Activated CD4-positive, alpha-beta memory T cell treated with anti-CD3 and anti-CD28 coated beads, Interleukin-2, amount 10 ng/mL, durations not matched to agents 7 days and 5 days (primary cell): Measurements from ENCODE around the gene DLX1. TPM values are rescaled to one million over a fixed set of nuclear protein-coding genes. Genes with fewer than 3 reads are reported as not detected.

Source experiments
- CTCF ChIA-PET: fragments of 350-600 bp; sonication (Branson Sonifier 250); formaldehyde crosslinking; loops from one replicate; lab custom pipeline; 2021; ENCODE audit warnings: antibody characterized with exemption, inconsistent platforms; lab: Charles Lee
- POLR2A ChIA-PET: fragments of 350-600 bp; sonication (Branson Sonifier 250); formaldehyde crosslinking; loops from one replicate; lab custom pipeline; 2021; ENCODE audit warnings: antibody characterized with exemption; lab: Charles Lee
- DNase-seq: peaks from one replicate; pipeline ENCODE4 v3.0.0-alpha.2; 2020
- H3K27ac Mint-ChIP-seq: one replicate; pipeline ENCODE4 v1.8.0; 2021; ENCODE audit warnings: mild to moderate bottlenecking, mixed read lengths
- H3K27me3 Mint-ChIP-seq: one replicate; pipeline ENCODE4 v1.8.0; 2021; ENCODE audit warnings: mixed read lengths
- H3K36me3 Mint-ChIP-seq: one replicate; pipeline ENCODE4 v1.8.0; 2021; ENCODE audit warnings: low read depth, mixed read lengths
- H3K4me1 Mint-ChIP-seq: one replicate; pipeline ENCODE4 v1.8.0; 2021; ENCODE audit warnings: mixed read lengths
- H3K4me3 Mint-ChIP-seq: one replicate; pipeline ENCODE4 v1.8.0; 2021; ENCODE audit warnings: mild to moderate bottlenecking, mixed read lengths
- H3K9me3 Mint-ChIP-seq: one replicate; pipeline ENCODE4 v1.8.0; 2021; ENCODE audit warnings: mixed read lengths
- total RNA-seq, 2 experiments: library from RNA; stranded (reverse); gene quantifications; one replicate each; pipeline ENCODE4 v1.2.3, GENCODE V29; 2021

The DLX1 gene
- under 1 TPM in 1 of 2 experiments, not detected in 1; 0.18 TPM for total RNA-seq

- CTCF ChIA-PET = interaction anchor here (0.5 to 6.5 kb wide), 6 partner anchors 15 to 382 kb away, joined by 3 to 39 read pairs (median 4); partner anchors contain the start of gene DLX2
- peaks cover 94% of the 10 kb centered on the region for H3K27me3 Mint-ChIP-seq
- DNase-seq = no peak
- peak within 1 kb of the TSS; percentile 8 for H3K27ac Mint-ChIP-seq
- peak within 1 kb of the TSS; percentile 74 for H3K4me3 Mint-ChIP-seq
- H3K9me3 Mint-ChIP-seq = no peaks in the 10 kb centered on the region
- POLR2A ChIA-PET = interaction anchor here (0.6 to 1.0 kb wide), 3 partner anchors 8 to 163 kb away, joined by 3 to 4 read pairs (median 3); partner anchors contain the start of gene HAT1
- H3K36me3 Mint-ChIP-seq = peaks cover 27% of the 10 kb centered on the region
- H3K4me1 Mint-ChIP-seq = peaks cover 62% of the 10 kb centered on the region
Measured at GRCh38 chr2:172085460-172086159, at the start of gene DLX1. Gene DLX1, plus strand, starts transcription at chr2:172085507. Its CDS starts 171 bp downstream, at chr2:172085678.

- ChIA-PET POLR2A (interaction anchor here (0.8 kb wide), 1 partner anchor 12 kb away, joined by 3 read pairs; no protein-coding TSS in a partner anchor), CTCF (interaction anchor here (1.0 kb wide), 1 partner anchor 13 kb away, joined by 3 read pairs; no protein-coding TSS in a partner anchor)
- Mint-ChIP-seq H3K27ac (no peak overlapping the region), H3K4me3 (no peak overlapping the region), H3K27me3 (no peaks in the 10 kb centered on the region), H3K4me1 (peaks cover 6% of the 10 kb centered on the region), H3K9me3 (no peaks in the 10 kb centered on the region), H3K36me3 (no peaks in the 10 kb centered on the region)
- DNase-seq = no peak
Measured at GRCh38 chr2:172038121-172038520, 47.2 kb upstream of the DLX1 start.

GRCh38 chr2:172038604-172039003 is 46.7 kb upstream of the DLX1 start:
- CTCF ChIA-PET = no interaction called here
- POLR2A ChIA-PET = interaction anchor here (0.8 kb wide), 1 partner anchor 12 kb away, joined by 3 read pairs; no protein-coding TSS in a partner anchor
- H3K36me3 Mint-ChIP-seq = no peaks in the 10 kb centered on the region

GRCh38 chr2:172039011-172039704 is 46.1 kb upstream of the DLX1 start:
- Mint-ChIP-seq H3K4me1 (peaks cover 6% of the 10 kb centered on the region), H3K36me3 (no peaks in the 10 kb centered on the region), H3K27me3 (no peaks in the 10 kb centered on the region), H3K9me3 (no peaks in the 10 kb centered on the region), H3K4me3 (no peak overlapping the region), H3K27ac (no peak overlapping the region)
- ChIA-PET POLR2A (no interaction called here), CTCF (no interaction called here)
- no peak for DNase-seq

More at GRCh38 chr2:172038604-172039003, 46.7 kb upstream of the DLX1 start:
- no peak overlapping the region for H3K27ac Mint-ChIP-seq
- H3K27me3 Mint-ChIP-seq = no peaks in the 10 kb centered on the region
- DNase-seq = no peak
- H3K4me1 Mint-ChIP-seq = peaks cover 6% of the 10 kb centered on the region
- no peak overlapping the region for H3K4me3 Mint-ChIP-seq
- H3K9me3 Mint-ChIP-seq = no peaks in the 10 kb centered on the region

- Mint-ChIP-seq H3K4me1 (peaks cover 6% of the 10 kb centered on the region), H3K36me3 (no peaks in the 10 kb centered on the region), H3K4me3 (no peak overlapping the region), H3K9me3 (no peaks in the 10 kb centered on the region), H3K27me3 (no peaks in the 10 kb centered on the region), H3K27ac (no peak overlapping the region)
- DNase-seq = no peak
- ChIA-PET CTCF (no interaction called here), POLR2A (no interaction called here)
Measured at GRCh38 chr2:172040311-172040710, 45.0 kb upstream of the DLX1 start.

- H3K9me3 Mint-ChIP-seq = no peaks in the 10 kb centered on the region
- ChIA-PET CTCF (no interaction called here), POLR2A (no interaction called here)
- no peaks in the 10 kb centered on the region for H3K27me3 Mint-ChIP-seq
- DNase-seq = no peak
- no peak overlapping the region for H3K4me3 Mint-ChIP-seq
- H3K4me1 Mint-ChIP-seq = peaks cover 3% of the 10 kb centered on the region
- no peak overlapping the region for H3K27ac Mint-ChIP-seq
- H3K36me3 Mint-ChIP-seq = no peaks in the 10 kb centered on the region
Measured at GRCh38 chr2:172046080-172046678, 39.1 kb upstream of the DLX1 start.

GRCh38 chr2:172046866-172047565 is 38.3 kb upstream of the DLX1 start:
- H3K4me3 Mint-ChIP-seq = no peak overlapping the region
- no peak overlapping the region for H3K27ac Mint-ChIP-seq
- H3K27me3 Mint-ChIP-seq = no peaks in the 10 kb centered on the region
- DNase-seq = no peak
- no peaks in the 10 kb centered on the region for H3K9me3 Mint-ChIP-seq
- ChIA-PET POLR2A (no interaction called here), CTCF (interaction anchor here (0.8 kb wide), 1 partner anchor 106 kb away, joined by 3 read pairs; no protein-coding TSS in a partner anchor)
- no peaks in the 10 kb centered on the region for H3K36me3 Mint-ChIP-seq
- peaks cover 3% of the 10 kb centered on the region for H3K4me1 Mint-ChIP-seq

GRCh38 chr2:172047566-172048507 is 37.5 kb upstream of the DLX1 start:
- ChIA-PET CTCF (interaction anchor here (0.8 kb wide), 1 partner anchor 107 kb away, joined by 3 read pairs; no protein-coding TSS in a partner anchor), POLR2A (no interaction called here)
- no peaks in the 10 kb centered on the region for H3K9me3 Mint-ChIP-seq
- no peaks in the 10 kb centered on the region for H3K36me3 Mint-ChIP-seq
- no peaks in the 10 kb centered on the region for H3K27me3 Mint-ChIP-seq
- peaks cover 3% of the 10 kb centered on the region for H3K4me1 Mint-ChIP-seq
- no peak overlapping the region for H3K4me3 Mint-ChIP-seq
- no peak for DNase-seq
- H3K27ac Mint-ChIP-seq = no peak overlapping the region

- no peak for DNase-seq
- peaks cover 3% of the 10 kb centered on the region for H3K4me1 Mint-ChIP-seq
- ChIA-PET CTCF (no interaction called here), POLR2A (interaction anchor here (1.3 kb wide), 1 partner anchor 48 kb away, joined by 4 read pairs; no protein-coding TSS in a partner anchor)
- no peaks in the 10 kb centered on the region for H3K27me3 Mint-ChIP-seq
- H3K4me3 Mint-ChIP-seq = no peak overlapping the region
- H3K27ac Mint-ChIP-seq = no peak overlapping the region
- no peaks in the 10 kb centered on the region for H3K9me3 Mint-ChIP-seq
- H3K36me3 Mint-ChIP-seq = no peaks in the 10 kb centered on the region
Measured at GRCh38 chr2:172048508-172049503, 36.5 kb upstream of the DLX1 start.

GRCh38 chr2:172049567-172050120 is 35.7 kb upstream of the DLX1 start:
- ChIA-PET POLR2A (interaction anchor here (1.3 to 1.5 kb wide), 2 partner anchors 11 to 49 kb away, joined by 3 to 4 read pairs; no protein-coding TSS in a partner anchor), CTCF (interaction anchor here (1.4 kb wide), 1 partner anchor 93 kb away, joined by 3 read pairs; no protein-coding TSS in a partner anchor)
- H3K27me3 Mint-ChIP-seq = no peaks in the 10 kb centered on the region
- H3K4me3 Mint-ChIP-seq = no peak overlapping the region
- no peaks in the 10 kb centered on the region for H3K9me3 Mint-ChIP-seq
- no peaks in the 10 kb centered on the region for H3K36me3 Mint-ChIP-seq
- DNase-seq = no peak
- H3K4me1 Mint-ChIP-seq = peaks cover 3% of the 10 kb centered on the region
- H3K27ac Mint-ChIP-seq = no peak overlapping the region
